HG03135 (cell line): ENCODE measurements around the gene SNRPA.
A peak's percentile ranks its signal among the peaks of the same experiment; 100 is the strongest.

Experiments used
- ATAC-seq: cut with Tn5 transposase; IDR thresholded peaks from one replicate; pipeline ENCODE4 v1.9.1; 2021; ENCODE audit warnings: mild to moderate bottlenecking, moderate library complexity; ENCODE audit not compliant: unreplicated experiment

Gene SNRPA

GRCh38 chr19:40800339-40800996 is 49.5 kb downstream of the SNRPA start:
- ATAC-seq = no peak

DNA sequence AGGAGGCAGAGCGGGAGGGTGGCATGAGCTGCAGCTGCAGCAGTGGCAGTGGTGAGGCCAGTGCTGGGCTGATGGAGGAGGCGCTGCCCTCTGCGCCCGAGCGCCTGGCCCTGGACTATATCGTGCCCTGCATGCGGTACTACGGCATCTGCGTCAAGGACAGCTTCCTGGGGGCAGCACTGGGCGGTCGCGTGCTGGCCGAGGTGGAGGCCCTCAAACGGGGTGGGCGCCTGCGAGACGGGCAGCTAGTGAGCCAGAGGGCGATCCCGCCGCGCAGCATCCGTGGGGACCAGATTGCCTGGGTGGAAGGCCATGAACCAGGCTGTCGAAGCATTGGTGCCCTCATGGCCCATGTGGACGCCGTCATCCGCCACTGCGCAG is 50.0 kb downstream of the SNRPA start:
- ATAC-seq = no peak

- ATAC-seq = no peak
Measured at GRCh38 chr19:40801426-40802299, 50.7 kb downstream of the SNRPA start.

DNA sequence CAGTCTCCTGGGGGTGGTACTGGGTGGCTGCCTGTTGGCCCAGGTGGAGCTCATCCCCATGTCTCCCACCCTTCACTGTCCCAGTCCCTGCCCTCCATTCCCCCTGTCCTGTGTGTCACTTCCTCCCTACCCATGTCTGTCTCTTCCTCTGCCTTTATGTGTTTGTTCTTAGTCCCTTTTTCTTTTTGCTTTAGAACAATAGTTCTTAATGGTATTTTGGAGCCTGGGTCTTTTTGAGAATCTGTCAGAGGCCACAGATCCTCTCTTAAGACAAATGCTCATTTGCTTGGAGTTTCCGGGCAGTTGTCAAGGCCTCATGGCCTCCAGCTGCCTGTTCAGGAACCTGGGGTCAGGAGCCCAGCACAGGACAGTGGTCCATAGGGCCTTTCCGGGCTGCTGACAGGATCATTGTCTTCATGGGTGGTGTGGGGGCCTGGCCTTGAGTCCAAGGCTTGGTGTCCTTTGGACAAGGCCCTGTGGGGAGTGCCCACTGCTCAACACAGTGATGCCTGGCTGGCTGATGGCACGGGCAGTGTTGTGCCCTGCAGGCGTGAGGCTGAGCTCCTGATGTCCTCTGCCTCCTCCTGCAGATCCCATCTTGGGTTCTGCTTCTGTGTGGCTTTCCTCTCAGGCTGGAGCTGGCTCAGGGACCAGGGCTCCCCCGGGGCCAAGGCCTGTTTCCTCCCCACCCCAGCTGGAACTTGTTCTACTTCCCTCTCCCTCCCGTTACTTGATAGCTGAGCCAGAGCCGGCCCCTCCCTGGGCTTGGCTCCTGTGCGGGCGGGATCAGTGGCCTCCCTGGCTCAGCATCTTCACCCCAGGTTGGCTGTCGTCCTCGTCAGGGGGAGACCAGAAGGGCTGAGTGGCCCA is 51.5 kb downstream of the SNRPA start:
- ATAC-seq = no peak

DNA sequence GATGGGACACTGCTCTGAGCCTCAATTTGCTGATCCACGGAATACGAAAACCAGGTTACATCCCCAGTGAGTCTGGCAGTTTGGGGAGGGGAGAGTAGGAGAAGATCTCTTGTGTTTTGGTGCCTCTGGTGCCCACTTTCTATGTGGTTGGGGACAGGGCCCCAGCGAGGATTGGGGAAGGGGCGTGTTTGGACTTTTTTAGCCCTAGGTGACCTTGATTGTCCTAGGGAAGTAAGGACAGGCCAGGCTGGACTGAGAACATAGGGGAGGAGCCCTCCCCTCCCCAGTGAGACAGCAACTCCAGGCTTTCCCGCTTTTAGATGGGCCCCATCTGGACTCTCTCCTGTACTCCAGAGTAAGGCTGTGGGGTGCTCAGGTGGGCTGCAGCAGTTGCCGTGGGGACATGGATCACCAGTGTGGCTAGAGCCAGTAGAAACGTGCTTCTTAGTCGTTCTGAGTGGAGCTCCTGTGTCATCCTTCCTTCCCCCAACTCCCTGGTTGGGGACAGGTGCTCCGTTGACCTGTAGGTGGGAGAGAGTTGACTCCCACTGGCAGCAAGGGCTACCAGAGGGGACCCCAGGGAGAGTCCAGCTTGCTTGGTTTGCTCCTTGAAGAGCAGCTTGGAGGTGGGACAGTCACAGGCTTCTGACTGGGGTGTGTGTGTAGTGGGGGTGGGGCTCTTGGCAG is 52.3 kb downstream of the SNRPA start:
- no peak for ATAC-seq

- ATAC-seq = peak; percentile 32
Measured at GRCh38 chr19:40803857-40804782, 53.1 kb downstream of the SNRPA start.

DNA sequence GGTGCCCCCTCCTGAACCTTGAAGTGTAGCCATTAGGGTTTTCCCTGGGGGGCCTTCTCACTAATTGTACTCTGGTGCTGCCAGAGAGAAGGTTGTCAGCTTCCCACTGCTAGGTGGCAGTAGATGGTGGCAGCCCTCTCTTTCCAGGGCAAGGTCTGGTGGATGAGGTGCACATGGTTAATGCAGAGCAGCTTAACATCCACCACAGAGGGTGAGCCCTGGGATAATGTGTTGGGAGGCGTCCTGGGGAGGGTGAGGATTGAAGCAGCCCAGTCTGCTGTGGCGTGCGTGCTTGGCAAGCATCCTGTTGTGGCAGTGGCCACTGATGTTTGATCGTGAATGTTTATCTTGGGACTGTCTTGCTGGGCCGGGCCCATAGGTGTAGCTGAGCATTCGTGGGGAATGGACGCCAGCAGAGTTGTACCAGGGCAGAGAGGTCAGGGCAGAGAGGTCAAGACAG is 53.8 kb downstream of the SNRPA start:
- ATAC-seq = no peak

- ATAC-seq = no peak
Measured at GRCh38 chr19:40805258-40805868, 54.4 kb downstream of the SNRPA start.

DNA sequence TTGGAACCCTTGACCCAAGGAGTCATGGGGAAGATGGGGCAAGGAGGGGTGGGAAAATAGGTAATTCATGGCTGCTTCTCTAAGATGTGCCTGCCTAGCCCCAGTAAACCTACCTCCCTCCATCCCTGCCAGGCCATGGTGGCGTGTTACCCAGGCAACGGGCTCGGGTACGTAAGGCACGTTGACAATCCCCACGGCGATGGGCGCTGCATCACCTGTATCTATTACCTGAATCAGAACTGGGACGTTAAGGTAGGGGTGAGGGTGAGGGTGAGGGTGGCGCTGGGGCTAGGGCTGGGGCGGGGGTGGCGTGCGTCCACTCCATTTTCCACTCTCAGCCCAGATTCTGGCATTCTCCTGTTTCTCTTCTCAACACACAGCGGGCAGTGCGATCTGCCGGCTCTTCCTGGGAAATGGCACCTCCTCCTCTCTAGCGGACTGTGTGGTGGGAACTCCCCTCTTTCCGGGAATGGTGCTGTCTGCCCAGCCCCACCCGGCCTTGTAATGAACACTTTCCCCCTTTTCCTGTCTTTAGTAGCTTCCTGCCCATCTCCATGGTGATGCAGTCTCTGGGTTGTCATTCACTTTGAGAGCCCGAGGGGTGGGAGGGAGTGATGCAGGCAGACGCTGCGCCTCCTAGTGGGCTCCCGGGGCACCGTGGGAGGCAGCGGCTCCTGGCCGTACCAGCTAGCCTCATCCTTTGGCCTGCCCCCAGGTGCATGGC is 55.6 kb downstream of the SNRPA start:
- ATAC-seq = no peak

- ATAC-seq = no peak
Measured at GRCh38 chr19:40807147-40808020, 56.4 kb downstream of the SNRPA start.

DNA sequence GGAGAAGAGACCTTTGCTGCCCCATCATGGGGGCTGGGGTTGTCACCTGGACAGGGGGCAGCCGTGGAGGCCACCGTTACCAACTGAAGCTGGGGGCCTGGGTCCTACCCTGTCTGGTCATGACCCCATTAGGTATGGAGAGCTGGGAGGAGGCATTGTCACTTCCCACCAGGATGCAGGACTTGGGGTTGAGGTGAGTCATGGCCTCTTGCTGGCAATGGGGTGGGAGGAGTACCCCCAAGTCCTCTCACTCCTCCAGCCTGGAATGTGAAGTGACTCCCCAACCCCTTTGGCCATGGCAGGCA is 57.0 kb downstream of the SNRPA start:
- no peak for ATAC-seq

- no peak for ATAC-seq
Measured at GRCh38 chr19:40808497-40808896, 57.5 kb downstream of the SNRPA start.

- no peak for ATAC-seq
Measured at GRCh38 chr19:40809358-40810086, 58.5 kb downstream of the SNRPA start.

DNA sequence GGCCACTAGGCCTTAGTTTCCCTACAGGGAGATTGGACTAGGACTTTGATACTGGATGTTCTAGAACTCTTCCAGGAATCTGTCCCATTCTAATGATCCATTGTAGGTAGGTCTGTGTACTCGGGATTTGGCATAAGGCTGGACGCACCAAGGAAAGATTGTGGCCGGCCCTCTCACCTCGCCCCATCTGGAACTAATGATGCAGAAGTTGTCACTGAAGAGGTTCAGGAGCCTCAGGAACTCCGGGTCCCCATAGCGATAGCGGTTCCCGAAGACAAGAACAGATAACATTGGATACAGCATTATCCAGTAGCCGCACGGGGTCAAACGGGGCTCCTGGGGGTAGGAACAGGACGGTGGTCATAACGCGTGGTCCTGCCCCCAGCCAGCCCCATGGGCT is 59.2 kb downstream of the SNRPA start:
- ATAC-seq = no peak

DNA sequence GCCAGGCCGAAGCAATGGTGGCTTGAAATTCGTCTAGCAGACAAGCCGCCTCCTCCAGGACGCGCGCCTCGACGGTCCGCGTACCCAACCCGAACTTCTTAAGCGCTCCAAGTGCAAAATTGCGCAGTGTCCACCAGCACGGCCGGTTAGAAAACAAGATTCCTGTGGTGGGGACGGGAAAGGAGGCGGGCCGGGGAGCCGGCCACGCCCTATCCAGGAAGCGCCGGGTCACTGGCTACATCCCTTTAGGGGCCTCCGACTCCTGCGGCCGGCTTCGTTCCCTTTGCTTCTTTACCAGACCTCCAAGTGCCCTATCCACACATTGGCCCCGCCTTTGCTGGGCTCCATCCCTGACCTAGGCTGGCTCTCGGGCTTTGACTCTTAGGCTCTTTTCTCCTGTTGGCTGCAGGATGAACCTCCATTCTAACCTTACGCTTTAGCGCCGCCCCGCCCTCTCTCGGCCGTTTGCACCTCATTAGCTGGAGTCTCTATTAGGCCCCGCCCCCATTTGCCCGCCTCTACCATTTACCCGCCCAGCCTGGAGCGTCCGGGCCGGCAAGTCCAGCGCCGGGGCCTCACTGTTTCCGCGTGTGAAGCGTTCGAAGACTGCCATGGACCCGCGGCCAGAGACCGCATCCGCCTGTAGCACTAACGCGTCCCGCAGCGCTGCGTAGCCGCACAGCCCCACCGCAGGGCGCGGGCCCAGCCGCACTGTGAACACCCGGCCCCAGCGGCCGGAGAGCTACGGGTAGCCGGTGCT is 59.8 kb downstream of the SNRPA start:
- peak; percentile 52 for ATAC-seq
